NCI-H2171 treated with DMSO at 0.1 percent for 48 hours (cell line): ENCODE data around the gene PER3.
A peak's percentile ranks its signal among the peaks of the same experiment; 100 is the strongest.
"Not testable (repeated sequence)": the region's sequence is repeated elsewhere in the genome, so short reads cannot be mapped to it uniquely, and the experiment has no call there.

Source experiments
- DNase-seq: peaks from one replicate; lab custom pipeline; 2025; lab: John Stamatoyannopoulos, UW

PER3 gene

DNA sequence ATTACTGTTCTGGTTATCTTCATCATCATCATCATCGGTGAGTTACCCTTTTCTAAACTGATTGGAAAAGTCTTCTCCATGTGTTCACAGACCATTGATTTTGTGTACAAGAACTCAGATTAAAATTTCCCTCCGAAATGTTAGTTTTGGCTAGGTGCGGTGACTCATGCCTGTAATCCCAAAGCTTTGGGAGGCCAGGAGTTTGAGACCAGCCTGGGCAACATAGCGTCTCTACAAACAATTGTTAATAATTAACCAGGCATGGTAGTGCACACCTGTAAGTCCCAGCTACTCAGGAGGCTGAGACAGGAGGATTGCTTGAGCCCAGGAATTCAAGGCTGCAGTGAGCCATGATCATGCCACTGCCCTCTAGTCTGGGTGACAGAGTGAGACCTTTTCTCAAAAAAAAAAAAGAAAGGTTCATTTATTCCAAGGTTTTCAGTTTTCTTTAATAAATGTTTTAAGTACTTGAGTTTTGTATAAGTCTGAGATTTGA, 5.9 kb upstream of the PER3 start:
- DNase-seq = no peak

DNA sequence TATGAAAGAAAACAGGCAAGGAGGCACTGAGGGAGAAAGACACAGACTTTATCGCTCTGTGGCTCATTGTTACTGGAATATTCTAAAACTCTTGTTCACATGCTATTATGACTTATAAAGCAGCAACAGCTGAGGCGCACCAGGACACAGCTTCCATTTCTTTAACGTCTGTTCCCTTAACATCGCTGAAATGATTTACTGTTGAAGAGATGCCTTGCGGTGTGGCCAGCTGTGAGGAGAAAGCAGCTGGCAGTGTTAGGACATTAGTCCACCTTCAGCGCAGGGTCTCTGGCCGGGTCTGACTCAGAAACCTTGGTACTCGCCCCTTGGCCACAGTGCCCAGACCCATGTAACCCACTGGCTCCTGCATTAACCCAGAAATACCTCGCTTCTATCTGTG, 3.1 kb upstream of the PER3 start:
- no peak for DNase-seq

DNA sequence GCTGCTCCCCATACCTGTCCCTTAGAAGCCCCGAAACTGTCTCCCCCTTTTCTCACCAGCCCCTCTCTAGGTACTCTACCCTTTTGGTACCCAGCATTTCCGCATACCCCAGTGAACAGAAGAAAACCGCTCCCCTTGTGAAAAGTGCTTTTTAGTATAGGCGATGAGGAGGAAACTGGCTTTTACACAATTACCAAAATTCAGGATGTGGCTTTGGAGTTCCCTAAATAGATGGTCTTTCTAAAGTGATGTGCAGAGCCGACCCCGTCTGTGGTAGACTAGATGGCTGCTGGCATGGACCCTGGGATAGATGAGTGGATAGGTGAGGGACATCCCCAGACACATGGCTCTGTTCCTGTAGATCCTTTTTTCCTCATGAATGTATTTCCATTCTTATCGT, 2.6 kb upstream of the PER3 start:
- no peak for DNase-seq

- DNase-seq = no peak
Observed at GRCh38 chr1:7781923-7782495, 2.1 kb upstream of the PER3 start.

GRCh38 chr1:7783178-7783711, 846 bp upstream of the PER3 start:
- peak; percentile 37 for DNase-seq

GRCh38 chr1:7784492-7785071, 491 bp downstream of the PER3 start:
- no peak for DNase-seq

DNA sequence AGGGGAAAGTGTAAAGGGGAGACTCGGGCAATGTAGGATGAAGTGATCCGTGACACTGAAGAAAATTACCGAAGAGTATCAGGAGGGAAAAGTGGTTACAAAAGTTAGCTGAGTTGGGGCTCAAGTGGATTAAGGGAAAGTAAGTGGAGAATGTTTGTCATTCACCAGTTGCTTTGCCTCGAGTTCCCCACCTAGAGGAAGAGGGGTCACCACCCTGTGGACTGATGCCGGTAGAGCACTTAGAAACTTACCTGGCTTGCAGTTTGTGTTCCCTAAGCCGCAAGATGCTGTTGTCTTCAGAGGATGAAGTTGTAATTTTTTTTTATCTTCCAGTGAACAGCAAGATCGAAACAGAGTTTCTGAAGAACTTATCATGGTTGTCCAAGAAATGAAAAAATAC, 1.0 kb downstream of the PER3 start:
- no peak for DNase-seq

DNA sequence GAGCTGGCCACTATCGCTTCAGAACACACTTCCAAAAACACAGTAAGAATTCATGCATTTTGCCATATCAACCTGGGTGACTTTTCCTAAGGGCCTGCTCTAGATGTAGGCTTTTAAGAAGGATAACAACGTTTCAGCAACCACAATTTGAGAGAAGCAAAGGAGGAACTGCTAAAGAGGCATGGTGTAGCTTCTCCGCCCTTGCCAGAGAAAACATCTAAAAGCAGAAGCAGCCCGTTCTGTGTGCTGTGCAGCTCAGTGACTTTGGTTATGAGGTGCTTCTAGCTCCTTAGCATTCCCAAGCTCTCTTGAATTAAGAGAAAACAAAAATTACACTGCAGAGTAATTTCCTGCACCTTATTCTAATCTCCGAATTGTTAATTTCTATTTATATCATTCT, 2.7 kb downstream of the PER3 start:
- DNase-seq = no peak

DNA sequence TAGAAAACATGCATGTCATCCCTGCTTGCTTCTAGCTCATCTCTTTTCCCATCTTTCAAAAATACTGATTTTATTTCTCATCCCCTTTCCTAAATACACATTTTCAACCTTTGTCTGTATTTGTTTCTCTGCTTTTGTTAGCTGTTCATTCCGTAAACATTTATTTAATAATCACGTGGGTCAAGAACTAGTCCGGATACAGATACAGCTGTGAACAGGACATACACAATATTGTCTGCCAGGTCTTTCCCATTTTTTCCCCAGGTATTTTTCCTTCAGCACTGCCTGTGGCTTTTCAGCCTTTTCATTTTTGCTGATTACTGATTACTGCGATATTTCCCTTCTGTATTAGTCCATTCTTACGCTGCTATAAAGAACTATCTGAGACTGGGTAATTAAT, 5.7 kb downstream of the PER3 start:
- DNase-seq = no peak

DNA sequence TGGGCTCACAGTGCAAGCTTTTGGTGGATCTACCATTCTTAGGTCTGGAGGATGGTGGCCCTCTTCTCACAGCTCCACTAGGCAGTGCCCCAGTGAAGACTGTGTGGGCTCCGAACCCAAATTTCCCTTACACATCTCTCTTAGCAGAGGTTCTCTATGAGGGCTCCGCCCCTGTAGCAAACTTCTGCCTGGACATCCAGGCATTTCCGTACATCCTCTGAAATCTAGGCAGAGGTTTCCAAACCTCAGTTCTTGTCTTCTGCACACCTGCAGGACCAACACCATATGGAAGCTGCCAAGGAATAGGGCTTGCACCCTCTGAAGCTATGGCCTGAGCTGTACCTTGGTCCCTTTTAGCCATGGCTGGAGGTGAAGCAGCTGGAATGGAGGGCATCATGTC, 6.9 kb downstream of the PER3 start:
- DNase-seq = not testable (repeated sequence)

GRCh38 chr1:7795406-7795805, 11.3 kb downstream of the PER3 start:
- no peak for DNase-seq

DNA sequence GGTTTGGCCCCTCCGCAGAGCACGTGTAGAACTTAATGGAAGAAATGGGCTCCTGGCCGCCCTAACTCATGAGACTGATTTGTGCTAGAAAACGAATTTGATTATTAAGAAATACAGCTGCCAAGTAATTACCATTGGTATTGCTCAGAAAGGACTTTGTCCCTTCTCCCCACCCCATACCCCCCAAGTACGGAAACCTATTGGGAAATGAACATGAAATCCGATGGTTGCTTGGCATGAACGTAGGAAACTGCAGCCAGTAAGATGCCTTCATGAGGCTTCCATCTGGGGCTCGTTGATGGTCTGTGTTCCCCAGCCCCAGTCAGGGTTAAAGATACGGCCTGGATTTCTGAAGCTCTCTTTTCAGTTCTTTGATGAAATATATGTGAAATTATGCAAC, 21.4 kb downstream of the PER3 start:
- DNase-seq = no peak

- DNase-seq = peak; percentile 40
Observed at GRCh38 chr1:7808253-7808844, 24.3 kb downstream of the PER3 start.

GRCh38 chr1:7809742-7810141, 25.7 kb downstream of the PER3 start:
- no peak for DNase-seq

DNA sequence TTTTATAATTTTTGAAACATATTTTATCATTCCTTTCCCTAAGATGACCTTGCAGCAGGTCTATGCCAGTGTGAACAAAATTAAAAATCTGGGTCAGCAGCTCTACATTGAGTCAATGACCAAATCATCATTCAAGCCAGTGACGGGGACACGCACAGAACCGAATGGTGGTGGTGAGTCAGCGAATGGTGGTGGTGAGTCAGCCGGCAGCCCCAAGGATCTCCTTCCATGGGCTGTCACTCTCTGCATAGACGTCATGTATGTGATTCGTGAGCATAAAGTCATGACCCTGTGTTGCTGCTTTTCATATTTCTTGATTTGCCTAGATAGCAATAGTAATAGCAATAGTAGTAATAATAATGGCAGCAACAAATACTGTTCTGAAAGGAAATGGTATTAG, 26.3 kb downstream of the PER3 start:
- no peak for DNase-seq

- no peak for DNase-seq
Observed at GRCh38 chr1:7811476-7811875, 27.4 kb downstream of the PER3 start.

GRCh38 chr1:7813677-7814373, 29.7 kb downstream of the PER3 start:
- no peak for DNase-seq

DNA sequence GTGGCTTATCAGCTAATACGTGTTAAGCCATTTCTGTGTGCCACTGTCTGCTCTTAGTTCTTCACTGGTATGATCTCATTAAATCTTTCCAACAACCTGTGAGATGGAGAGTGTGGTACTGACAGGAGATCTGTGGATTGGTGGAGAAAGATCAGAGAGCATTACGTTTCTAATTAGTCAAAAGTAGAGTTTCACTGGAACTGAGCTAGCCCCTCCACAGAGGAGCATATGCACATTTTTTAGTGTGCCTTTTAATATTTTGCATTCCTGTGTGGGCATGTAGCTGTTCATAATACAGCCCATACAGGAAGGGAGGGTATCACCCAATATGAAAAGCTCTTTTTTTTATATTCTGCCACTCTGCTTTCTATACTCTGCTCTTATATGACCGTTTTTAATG, 37.2 kb downstream of the PER3 start:
- no peak for DNase-seq

DNA sequence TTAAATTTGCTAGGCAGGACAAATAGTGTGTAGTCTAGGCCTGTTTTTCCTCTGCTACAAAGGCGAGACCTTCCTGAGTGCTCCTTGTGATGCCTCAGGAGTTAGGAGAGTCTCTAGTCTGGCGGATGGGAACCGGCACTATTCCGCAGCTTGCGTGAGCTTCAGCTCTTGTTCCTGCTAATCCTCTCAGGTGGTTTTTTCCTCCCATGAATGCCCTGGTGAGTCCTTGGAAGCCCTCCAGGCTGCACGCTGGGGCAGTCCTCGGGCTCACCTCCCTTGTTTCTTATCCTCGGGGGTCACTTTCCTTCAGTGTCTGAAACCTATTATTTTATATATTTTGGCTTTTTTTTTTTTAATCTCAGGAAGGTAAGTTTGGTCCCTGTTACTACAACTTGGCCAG, 40.6 kb downstream of the PER3 start:
- DNase-seq = no peak

- DNase-seq = no peak
Observed at GRCh38 chr1:7826363-7826762, 42.3 kb downstream of the PER3 start.

GRCh38 chr1:7827126-7827955, 43.2 kb downstream of the PER3 start:
- DNase-seq = no peak

DNA sequence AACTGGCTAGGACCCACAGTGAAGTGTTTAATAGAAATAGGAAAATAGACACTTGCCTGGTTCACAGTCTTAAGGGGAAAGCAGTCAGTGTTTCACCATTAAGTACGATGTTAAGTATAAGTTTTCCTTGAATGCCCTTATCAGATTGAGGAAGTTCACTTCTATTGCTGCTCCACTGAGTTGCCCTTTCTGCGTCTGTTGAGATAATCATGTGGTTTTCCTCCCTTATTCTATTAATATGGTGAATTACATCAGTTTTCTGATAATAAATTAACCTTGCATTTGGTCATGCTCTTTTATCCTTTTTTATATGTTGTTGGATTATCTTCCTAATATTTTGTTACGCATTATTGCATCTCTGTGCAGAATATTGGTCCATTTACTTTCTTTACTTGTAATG, 47.4 kb downstream of the PER3 start:
- DNase-seq = no peak
